Ovary (tissue), 10 donors: Measurements from ENCODE around the gene SIK2. TPM values are rescaled to one million over a fixed set of nuclear protein-coding genes. Genes with fewer than 3 reads are reported as not detected.

Experiments used
- DNase-seq, 5 donors: peaks; one replicate each; pipeline ENCODE4 v3.0.0-alpha.2; 2019 to 2020
- H3K27ac ChIP-seq, 2 donors: fragments of 200-600 bp; one replicate each; pipeline versions ENCODE4 v1.5.1 to v1.8.0; 2019 to 2022
- H3K27me3 ChIP-seq: fragments of 200-600 bp; one replicate; pipeline ENCODE4 v1.8.0; 2022
- H3K36me3 ChIP-seq: fragments of 200-600 bp; sonication (generic); one replicate; pipeline ENCODE4 v1.5.1; 2019
- H3K4me1 ChIP-seq: one replicate; pipeline ENCODE4 v1.8.1; 2013; ENCODE audit warnings: mild to moderate bottlenecking, moderate library complexity; ENCODE audit not compliant: insufficient read depth
- H3K4me3 ChIP-seq: fragments of 200-600 bp; sonication (generic); one replicate; pipeline ENCODE4 v1.5.1; 2017
- H3K9me3 ChIP-seq, 2 donors: fragments of 200-600 bp in 1 of 2; sonication (generic) in 1 of 2; one replicate each; pipeline versions ENCODE4 v1.5.1 to v1.8.1; 2013 to 2019; ENCODE audit warnings: mild to moderate bottlenecking in 1 of 2, moderate library complexity in 1 of 2
- CTCF ChIP-seq, 3 donors: fragments of 450-650 bp in 2 of 3; fragments of 200-600 bp in 1 of 3; IDR thresholded peaks; one replicate each; pipeline versions ENCODE4 v1.5.1 to v1.8.0; 2016 to 2022; ENCODE audit warnings: antibody characterized with exemption in 3 of 3, mild to moderate bottlenecking in 1 of 3
- EP300 ChIP-seq: sonication (generic); formaldehyde crosslinking; IDR thresholded peaks from one replicate; pipeline ENCODE4 v1.6.1; 2017; ENCODE audit warnings: antibody characterized with exemption
- POLR2A ChIP-seq: fragments of 450-650 bp; IDR thresholded peaks from one replicate; pipeline ENCODE4 v1.6.1; 2017; ENCODE audit warnings: antibody characterized with exemption, mild to moderate bottlenecking, moderate library complexity
- WGBS, 3 donors: extraction: QIAGEN DNeasy Blood & Tissue Kit in 1 of 3; methylation state at CpG; one replicate each; pipeline versions ENCODE4 v1.1.5 to v1.1.7; 2013 to 2017; 5-methylcytosine and 5-hydroxymethylcytosine counted together
- intact Hi-C, 4 donors: fragments of 100-400 bp; cut with DNase I; formaldehyde crosslinking; loops; one replicate each; pipeline versions ENCODE4 v1.11.0 to v1.15.1; 2022 to 2023
- long read RNA-seq, 3 donors: library from polyadenylated mRNA in 2 of 3; unstranded in 2 of 3; transcript quantifications; one replicate each; pipeline ENCODE4 v2.0.0 and lab custom pipeline, GENCODE V29; 2021 to 2026
- polyA plus RNA-seq, 2 donors: library from polyadenylated mRNA; stranded (reverse); fragments of 200-250 nt in 1 of 2; fragments of 350-450 nt in 1 of 2; fragmentation: Illumina TruSeq in 1 of 2; extraction: RNeasy Lipid Tissue Mini Kit (QIAGEN cat#74804) in 1 of 2; gene quantifications; one replicate each; pipeline ENCODE4 v1.2.3, GENCODE V29; 2013 to 2014
- total RNA-seq, 7 donors: library from RNA; depleted of rRNA in 2 of 7; stranded (reverse); fragments of >200 nt in 2 of 7; fragmentation: NEBNext Ultra II Directional in 3 of 7; extraction: Animal tissue kit (Norgen Biotek cat#: 25700) in 3 of 7; gene quantifications; one replicate each; pipeline versions ENCODE4 v1.1.0 to v1.2.4, GENCODE V29; 2016 to 2023
- donor health status: DM: no; HTN: no; CAD: no; lungs with moderate emphysema.
- donor health status: DM: no; HTN: no; CAD: no.
- donor health status: Bipolar disorder and iron deficiency.
- donor health status: DM: yes; HTN: yes; CAD: no.
- donor health status: DM: no; HTN: no; CAD: no.
- donor health status: DM: yes; HTN: yes; CAD: no.

The SIK2 gene
- total RNA-seq (10 to 100 TPM; 16.0 to 50.5 (median 27.4) TPM), polyA plus RNA-seq (10 to 100 TPM; 13.7 to 26.8 TPM)
- long read RNA-seq, donor 1, partial matches to known transcripts: 10 of 30 reads
- long read RNA-seq, donor 1, other reads (novel, unspliced or antisense): 20 of 30 reads
- long read RNA-seq, donor 2, full-length matches to known transcripts: 3 of 14 reads
- long read RNA-seq, donor 2, partial matches to known transcripts: 0 of 14 reads
- long read RNA-seq, donor 2, other reads (novel, unspliced or antisense): 11 of 14 reads
- long read RNA-seq, donor 3, full-length matches to known transcripts: 1 of 19 reads
- long read RNA-seq, donor 3, partial matches to known transcripts: 2 of 19 reads
- long read RNA-seq, donor 3, other reads (novel, unspliced or antisense): 16 of 19 reads

- peak; percentile 97 to 98 (median 97) for DNase-seq
- H3K36me3 ChIP-seq: no peaks in the 10 kb centered on the region
- intact Hi-C loops: loop anchor here (2.0 to 10.0 kb wide), 5 partner anchors 133 to 175 kb away; partner anchors contain the start of gene PPP2R1B (in 1 of the 4)
- H3K9me3 ChIP-seq: no peaks in the 10 kb centered on the region
- peak within 1 kb of the TSS; percentile 98 to 100 for H3K27ac ChIP-seq
- H3K27me3 ChIP-seq: no peaks in the 10 kb centered on the region
- H3K4me1 ChIP-seq: peaks cover 3% of the 10 kb centered on the region
- TF ChIP-seq EP300: no peak
- TF ChIP-seq CTCF (IDR thresholded peaks at IDR 0.05): peak; percentile 83 to 98 (median 97)
- peak; percentile 43 for TF ChIP-seq POLR2A
- WGBS, 3 donors: 0 to 1% (median 0%) methylated on average over 57 to 100 of the region's 100 CpGs
- H3K4me3 ChIP-seq: peak within 1 kb of the TSS; percentile 66
These were observed at the start of gene SIK2 for GRCh38 chr11:111601979-111602864. Gene SIK2, plus strand, starts transcription at chr11:111602449. Its CDS starts 115 bp downstream, at chr11:111602564.

- Histone ChIP-seq H3K27ac (no peak overlapping the region), H3K9me3 (no peaks in the 10 kb centered on the region), H3K4me3 (no peak overlapping the region), H3K27me3 (no peaks in the 10 kb centered on the region), H3K36me3 (no peaks in the 10 kb centered on the region), H3K4me1 (no peaks in the 10 kb centered on the region)
- intact Hi-C loops: no loop called here
- no peak for TF ChIP-seq CTCF (IDR thresholded peaks at IDR 0.05)
- TF ChIP-seq POLR2A: no peak
- no peak for TF ChIP-seq EP300
- DNase-seq: no peak
These were observed 47.7 kb upstream of the SIK2 start for GRCh38 chr11:111554532-111554931.

GRCh38 chr11:111555255-111555654 lies 47.0 kb upstream of the SIK2 start:
- H3K9me3 ChIP-seq: no peaks in the 10 kb centered on the region
- no peaks in the 10 kb centered on the region for H3K4me1 ChIP-seq
- no peak overlapping the region for H3K4me3 ChIP-seq
- H3K36me3 ChIP-seq: no peaks in the 10 kb centered on the region
- intact Hi-C loops: no loop called here
- H3K27me3 ChIP-seq: no peaks in the 10 kb centered on the region
- TF ChIP-seq EP300 (no peak), POLR2A (no peak), CTCF (IDR thresholded peaks at IDR 0.05) (no peak)
- no peak overlapping the region for H3K27ac ChIP-seq
- no peak for DNase-seq

- H3K27me3 ChIP-seq: no peaks in the 10 kb centered on the region
- TF ChIP-seq POLR2A (no peak), CTCF (IDR thresholded peaks at IDR 0.05) (no peak), EP300 (no peak)
- no peak overlapping the region for H3K27ac ChIP-seq
- WGBS, 3 donors: 60 to 69% (median 61%) methylated on average over 5 of the region's 5 CpGs
- no peaks in the 10 kb centered on the region for H3K36me3 ChIP-seq
- H3K9me3 ChIP-seq: no peaks in the 10 kb centered on the region
- H3K4me3 ChIP-seq: no peak overlapping the region
- no peak for DNase-seq
- H3K4me1 ChIP-seq: no peaks in the 10 kb centered on the region
- intact Hi-C loops: no loop called here
These were observed 44.7 kb upstream of the SIK2 start for GRCh38 chr11:111557425-111558111.
